BLaER1 treated with 17β-estradiol and CSF1 and Interleukin-3, amounts not matched to agents 10 nM and 100 nM (cell line): ENCODE measurements around the gene PHB1.
A peak's percentile ranks its signal among the peaks of the same experiment; 100 is the strongest.
"Not testable (repeated sequence)": the region's sequence is repeated elsewhere in the genome, so short reads cannot be mapped to it uniquely, and the experiment has no call there.

ENCODE experiments used
- H3K27ac ChIP-seq, 11 experiments: shearing (Covaris generic); formaldehyde crosslinking; 2 replicates each; pipeline ENCODE4 v1.8.1; 2022
- H3K27me3 ChIP-seq, 11 experiments: shearing (Covaris generic); formaldehyde crosslinking; 2 replicates each; pipeline ENCODE4 v1.8.1; 2022
- H3K36me3 ChIP-seq, 11 experiments: shearing (Covaris generic); formaldehyde crosslinking; 2 replicates each; pipeline ENCODE4 v1.8.1; 2022
- H3K4me1 ChIP-seq, 10 experiments: shearing (Covaris generic); formaldehyde crosslinking; 2 replicates each; pipeline ENCODE4 v1.8.1; 2022
- H3K4me2 ChIP-seq, 11 experiments: shearing (Covaris generic); formaldehyde crosslinking; 2 replicates each; pipeline ENCODE4 v1.8.1; 2022
- H3K4me3 ChIP-seq, 10 experiments: shearing (Covaris generic); formaldehyde crosslinking; 2 replicates each; pipeline ENCODE4 v1.8.1; 2022
- H3K9ac ChIP-seq, 11 experiments: shearing (Covaris generic); formaldehyde crosslinking; 2 replicates each; pipeline ENCODE4 v1.8.1; 2022
- H3K9me3 ChIP-seq, 11 experiments: shearing (Covaris generic); formaldehyde crosslinking; replicated peaks in 1 of 11; 2 replicates each; pipeline ENCODE4 v1.8.1; 2022
- H4K20me1 ChIP-seq, 11 experiments: shearing (Covaris generic); formaldehyde crosslinking; 2 replicates each; pipeline ENCODE4 v1.8.1; 2022
- Cebpa-rat ChIP-seq, 11 experiments: shearing (Covaris generic); IDR thresholded peaks; 2 replicates each; pipeline ENCODE4 v1.8.1; 2022

PHB1 gene

DNA sequence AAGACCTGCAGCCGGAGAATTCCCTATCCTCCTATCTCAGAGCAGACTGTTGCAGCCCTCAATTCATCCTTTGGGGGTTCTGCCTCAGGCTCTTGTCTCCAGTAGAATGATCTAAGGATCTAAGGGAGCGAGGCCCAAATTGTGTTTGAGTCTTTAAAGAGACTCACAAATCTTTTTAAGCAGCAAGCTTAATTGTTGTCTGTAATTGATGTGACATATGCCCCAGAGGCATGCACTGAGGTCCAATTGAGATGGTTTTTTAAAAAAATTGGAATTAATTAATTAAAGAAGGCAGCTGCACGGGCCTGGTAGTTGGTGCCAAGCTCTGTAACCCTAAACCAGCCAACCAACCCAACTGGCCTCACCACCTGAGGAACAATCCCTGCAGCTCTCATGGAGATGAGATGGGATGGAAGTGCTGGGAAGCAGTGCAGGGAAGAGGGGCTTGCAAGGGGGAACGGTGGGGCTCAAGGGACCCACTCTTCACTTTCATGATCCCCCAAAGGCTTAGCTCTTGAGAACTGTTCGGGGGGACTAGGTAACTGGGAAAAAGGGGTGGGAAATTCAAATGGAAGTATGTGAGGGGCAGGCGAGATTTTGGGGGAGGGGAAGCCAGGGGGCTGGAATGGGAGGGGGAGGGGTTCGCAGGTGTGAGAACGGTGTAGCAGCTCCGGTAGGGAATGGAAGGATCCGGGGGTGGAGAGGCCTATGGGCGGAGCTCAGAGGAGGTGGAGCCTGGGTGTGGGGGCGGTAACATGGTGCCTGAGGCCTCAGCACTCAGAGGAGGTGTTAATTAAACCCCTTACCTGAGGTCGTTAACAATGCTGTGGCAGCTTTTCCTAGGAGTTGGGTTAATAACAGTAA is 43.5 kb downstream of the PHB1 start:
- Histone ChIP-seq H3K4me1 (peaks cover 0 to 23% (median 11%) of the 10 kb centered on the region in 10 experiments; a peak in 15 of 20 replicates), H3K4me3 (no peak overlapping the region), H3K9me3 (no peaks in the 10 kb centered on the region), H4K20me1 (no peaks in the 10 kb centered on the region), H3K4me2 (peak overlapping the region in 6 of 11 experiments; percentile 4 to 60 (median 28); a peak in 7 of 22 replicates), H3K27me3 (no peaks in the 10 kb centered on the region), H3K36me3 (no peaks in the 10 kb centered on the region; a peak in 1 of 22 replicates), H3K9ac (no peak overlapping the region), H3K27ac (no peak overlapping the region)
- TF ChIP-seq Cebpa-rat (IDR thresholded peaks at IDR 0.05), result no peak

- Histone ChIP-seq H3K27ac (no peak overlapping the region), H3K27me3 (no peaks in the 10 kb centered on the region), H4K20me1 (no peaks in the 10 kb centered on the region), H3K4me2 (peak overlapping the region in 1 of 11 experiments; percentile 52; a peak in 1 of 22 replicates), H3K9ac (no peak overlapping the region), H3K4me1 (peaks cover 11 to 35% (median 23%) of the 10 kb centered on the region in 10 experiments), H3K4me3 (no peak overlapping the region), H3K9me3 (no peaks in the 10 kb centered on the region), H3K36me3 (no peaks in the 10 kb centered on the region; a peak in 1 of 22 replicates)
- no peak for TF ChIP-seq Cebpa-rat (IDR thresholded peaks at IDR 0.05)
These were observed 44.9 kb downstream of the PHB1 start for GRCh38 chr17:49369760-49370159.

DNA sequence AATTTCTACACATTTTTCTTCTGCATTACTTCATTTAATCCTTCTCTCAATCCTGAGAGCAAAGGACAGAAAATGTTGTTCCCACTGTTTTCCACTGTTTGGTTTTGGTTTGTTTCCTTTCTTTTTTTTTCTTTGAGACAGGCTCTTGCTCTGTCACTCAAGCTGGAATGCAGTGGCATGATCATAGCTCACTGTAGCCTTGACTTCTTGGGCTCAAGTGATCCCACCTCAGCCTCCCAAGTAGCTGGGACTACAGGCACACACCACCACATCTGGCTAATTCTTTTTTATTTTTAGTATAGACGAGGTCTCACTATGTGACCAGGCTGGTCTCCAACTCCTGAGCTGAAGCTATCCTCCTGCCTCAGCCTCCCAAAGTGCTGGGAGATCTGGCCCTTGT is 45.6 kb downstream of the PHB1 start:
- no peak overlapping the region for H3K4me2 ChIP-seq
- no peaks in the 10 kb centered on the region for H3K9me3 ChIP-seq
- no peak overlapping the region for H3K4me3 ChIP-seq
- H4K20me1 ChIP-seq, result no peaks in the 10 kb centered on the region
- no peak overlapping the region for H3K27ac ChIP-seq
- H3K36me3 ChIP-seq, result no peaks in the 10 kb centered on the region; a peak in 1 of 22 replicates
- no peak for TF ChIP-seq Cebpa-rat (IDR thresholded peaks at IDR 0.05)
- peaks cover 11 to 35% (median 23%) of the 10 kb centered on the region in 10 experiments for H3K4me1 ChIP-seq
- no peaks in the 10 kb centered on the region for H3K27me3 ChIP-seq
- no peak overlapping the region for H3K9ac ChIP-seq

GRCh38 chr17:49365667-49366066 is 49.0 kb downstream of the PHB1 start:
- Histone ChIP-seq H4K20me1 (peaks cover 0 to 5% (median 2%) of the 10 kb centered on the region in 11 experiments; a peak in 8 of 22 replicates), H3K4me2 (peak overlapping the region in 9 of 11 experiments; percentile 1 to 39 (median 22); a peak in 14 of 22 replicates), H3K4me1 (peaks cover 20 to 38% (median 25%) of the 10 kb centered on the region in 10 experiments), H3K4me3 (no peak overlapping the region), H3K36me3 (no peaks in the 10 kb centered on the region; a peak in 1 of 22 replicates), H3K27ac (no peak overlapping the region), H3K9me3 (no peaks in the 10 kb centered on the region), H3K9ac (no peak overlapping the region), H3K27me3 (no peaks in the 10 kb centered on the region)
- TF ChIP-seq Cebpa-rat (IDR thresholded peaks at IDR 0.05), result no peak

- Histone ChIP-seq H4K20me1 (peaks cover 0 to 11% (median 7%) of the 10 kb centered on the region in 11 experiments; a peak in 10 of 22 replicates), H3K4me2 (peak overlapping the region in 8 of 11 experiments; percentile 1 to 39 (median 28); a peak in 10 of 22 replicates), H3K4me1 (peaks cover 20 to 38% (median 28%) of the 10 kb centered on the region in 10 experiments)
- not testable (repeated sequence) for H3K27ac ChIP-seq, H3K36me3 ChIP-seq, H3K4me3 ChIP-seq, H3K9me3 ChIP-seq, H3K27me3 ChIP-seq, H3K9ac ChIP-seq
These were observed 49.6 kb downstream of the PHB1 start for GRCh38 chr17:49365126-49365525.

- Histone ChIP-seq H3K27me3 (no peaks in the 10 kb centered on the region), H3K4me3 (no peak overlapping the region), H3K36me3 (no peaks in the 10 kb centered on the region), H3K9ac (no peak overlapping the region), H3K9me3 (no peaks in the 10 kb centered on the region), H3K4me2 (no peak overlapping the region), H4K20me1 (peaks cover 6 to 21% (median 14%) of the 10 kb centered on the region in 11 experiments; a peak in 16 of 22 replicates), H3K4me1 (peaks cover 29 to 46% (median 37%) of the 10 kb centered on the region in 10 experiments), H3K27ac (no peak overlapping the region)
- no peak for TF ChIP-seq Cebpa-rat (IDR thresholded peaks at IDR 0.05)
These were observed 50.6 kb downstream of the PHB1 start for GRCh38 chr17:49364119-49364518.

DNA sequence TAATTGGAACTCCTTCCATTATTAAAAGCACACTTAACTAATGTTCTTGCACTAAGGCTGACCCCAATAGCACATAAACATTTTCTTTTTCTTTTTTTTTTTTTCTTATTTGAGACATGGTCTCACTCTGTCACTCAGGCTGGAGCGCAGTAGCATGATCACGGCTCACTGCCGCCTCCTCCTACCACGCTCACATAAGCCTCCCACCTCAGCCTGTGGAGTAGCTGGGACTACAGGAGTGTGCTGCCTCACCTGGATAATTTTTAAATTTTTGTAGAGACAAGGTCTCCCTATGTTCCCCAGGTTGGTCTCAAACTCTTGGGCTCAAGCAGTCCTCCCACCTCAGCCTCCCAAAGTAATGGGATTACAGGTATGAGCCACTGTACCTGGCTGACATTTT is 51.4 kb downstream of the PHB1 start:
- no peaks in the 10 kb centered on the region for H3K36me3 ChIP-seq
- H3K9ac ChIP-seq, result no peak overlapping the region
- peak overlapping the region in 7 of 11 experiments; percentile 74 to 90 (median 83); a peak in 10 of 22 replicates for H3K4me2 ChIP-seq
- no peaks in the 10 kb centered on the region for H3K9me3 ChIP-seq
- H3K27ac ChIP-seq, result no peak overlapping the region
- H3K4me3 ChIP-seq, result no peak overlapping the region
- H3K27me3 ChIP-seq, result no peaks in the 10 kb centered on the region
- TF ChIP-seq Cebpa-rat (IDR thresholded peaks at IDR 0.05), result no peak
- H3K4me1 ChIP-seq, result peaks cover 38 to 54% (median 46%) of the 10 kb centered on the region in 10 experiments
- H4K20me1 ChIP-seq, result peaks cover 12 to 27% (median 21%) of the 10 kb centered on the region in 11 experiments; a peak in 17 of 22 replicates

DNA sequence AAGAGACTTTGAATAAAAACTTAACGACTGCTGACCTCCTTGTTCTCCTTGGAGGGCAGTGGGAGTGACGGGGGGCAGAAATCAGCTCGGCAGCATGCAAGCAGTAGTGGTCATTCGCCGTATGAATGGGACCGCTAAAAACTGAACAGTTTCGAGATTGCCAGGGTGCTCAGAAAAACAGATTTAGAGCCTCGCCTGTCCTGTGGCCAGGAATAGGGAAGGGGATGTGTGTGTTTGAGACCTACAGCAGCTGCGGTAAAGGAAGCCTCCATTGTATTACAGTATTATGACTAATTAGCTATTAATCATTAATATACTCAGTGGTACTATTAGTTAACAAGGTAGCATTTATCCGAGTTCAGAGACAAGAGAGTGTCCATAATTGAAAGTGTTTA is 52.0 kb downstream of the PHB1 start:
- Histone ChIP-seq H3K9ac (peak overlapping the region; percentile 91 to 98 (median 96)), H3K36me3 (no peaks in the 10 kb centered on the region), H3K9me3 (no peaks in the 10 kb centered on the region), H3K4me2 (peak overlapping the region; percentile 73 to 99 (median 83)), H3K4me3 (peak overlapping the region; percentile 79 to 100 (median 90)), H3K27me3 (no peaks in the 10 kb centered on the region), H4K20me1 (peaks cover 16 to 32% (median 27%) of the 10 kb centered on the region in 11 experiments; a peak in 17 of 22 replicates), H3K4me1 (peaks cover 43 to 56% (median 51%) of the 10 kb centered on the region in 10 experiments), H3K27ac (peak overlapping the region in 10 of 11 experiments; percentile 91 to 98 (median 96); a peak in 18 of 22 replicates)
- no peak for TF ChIP-seq Cebpa-rat (IDR thresholded peaks at IDR 0.05)
